K562 (cell line): ENCODE measurements around the gene PES1.

Experiments
- CHCHD3 ChIP-seq: fragments of 250-450 bp; sonication (Bioruptor Pico); IDR thresholded peaks from 2 replicates; pipeline ENCODE4 v2.1.2; 2022; ENCODE audit warnings: mild to moderate bottlenecking
- MITF ChIP-seq: IDR thresholded peaks from 2 replicates; pipeline ENCODE4 v1.6.1; 2014; ENCODE audit warnings: antibody characterized with exemption
- PTBP1 ChIP-seq: fragments of 200-400 bp; formaldehyde crosslinking; IDR thresholded peaks from 2 replicates; pipeline ENCODE4 v1.6.1; 2017; ENCODE audit warnings: low read depth, low read length
- SMARCE1 ChIP-seq: fragments of 450-650 bp; IDR thresholded peaks from 2 replicates; pipeline ENCODE4 v1.7.1; 2016; ENCODE audit warnings: mild to moderate bottlenecking
- SMC3 ChIP-seq: conservative IDR thresholded peaks from 2 replicates; pipeline ENCODE4 v1.6.1; 2011; ENCODE audit warnings: low read depth, low read length, improper control_type of control experiment; ENCODE audit not compliant: insufficient read depth
- ZBTB40 ChIP-seq, 2 experiments: fragments of 450-650 bp in 1 of 2; sonication (generic) in 1 of 2; formaldehyde crosslinking in 1 of 2; IDR thresholded peaks; 2 replicates each; pipeline versions ENCODE4 v1.7.1 to v1.9.0; 2016 to 2022; ENCODE audit warnings: inconsistent platforms in 1 of 2, mild to moderate bottlenecking in 1 of 2, missing genetic modification reagents in 1 of 2
- ZBTB7A ChIP-seq: IDR thresholded peaks from 2 replicates; pipeline ENCODE4 v1.6.1; 2011; ENCODE audit warnings: low read depth, mild to moderate bottlenecking, low read length, moderate library complexity, borderline replicate concordance; ENCODE audit not compliant: control insufficient read depth

DNA sequence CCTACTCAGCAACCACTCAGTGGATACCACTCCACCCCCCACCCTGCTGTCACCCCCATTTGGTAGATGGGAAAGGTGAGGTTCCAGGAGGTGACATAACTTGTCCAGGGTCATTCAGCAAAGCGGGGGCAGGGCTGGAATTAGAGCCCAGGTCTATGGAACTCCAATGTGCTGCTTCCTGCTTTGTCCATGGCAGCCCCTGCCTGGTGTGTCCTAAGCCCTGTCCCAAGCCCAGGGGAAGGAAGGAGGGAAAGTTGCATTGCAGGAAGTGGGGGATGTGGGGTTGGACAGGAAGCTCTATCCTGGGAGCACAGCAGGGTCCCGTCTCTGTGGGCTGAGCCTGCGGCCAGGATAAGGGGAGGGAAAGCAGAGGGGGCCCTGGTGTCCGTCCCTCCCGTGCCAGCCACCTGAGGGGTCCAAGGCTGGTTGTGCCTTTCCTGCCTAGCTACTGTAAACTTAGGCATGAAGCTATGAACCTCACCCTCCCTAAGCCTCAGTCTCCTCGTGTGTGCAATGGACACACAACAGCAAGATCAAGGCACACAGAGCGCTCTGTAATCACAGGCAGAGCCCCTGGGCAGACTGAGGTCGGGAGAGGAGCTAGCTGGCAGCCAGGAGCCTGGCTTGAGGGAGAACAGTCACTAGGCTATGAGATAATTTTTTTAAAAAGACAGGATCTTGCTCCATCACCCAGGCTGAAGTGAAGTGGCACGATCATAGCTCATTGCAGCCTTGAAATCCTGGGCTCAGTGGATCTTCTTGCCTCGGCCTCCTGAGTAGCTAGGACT, 30.1 kb downstream of the PES1 start:
- TF ChIP-seq PTBP1 (no peak), SMC3 (no peak), CHCHD3 (CRISPR knock-in tag) (no peak), SMARCE1 (no peak), ZBTB7A (no peak), MITF (no peak), ZBTB40 (IDR thresholded peaks at IDR 0.05) (no peak), ZBTB40 (CRISPR knock-in tag; IDR thresholded peaks at IDR 0.05) (no peak)
